ENCODE results near the gene UBE2E2. TPM values are rescaled to one million over a fixed set of nuclear protein-coding genes. Genes with fewer than 3 reads are reported as not detected.

Gene UBE2E2
- total RNA-seq (2014; rRNA removed; shearing (Covaris generic)) (29.0 and 31.9 TPM in 2 replicates), polyA plus RNA-seq (2016; fragmentation: Nextera tagmentation; extraction: Ambion mirVana) (70.2 and 75.4 TPM in 2 replicates)

DNA sequence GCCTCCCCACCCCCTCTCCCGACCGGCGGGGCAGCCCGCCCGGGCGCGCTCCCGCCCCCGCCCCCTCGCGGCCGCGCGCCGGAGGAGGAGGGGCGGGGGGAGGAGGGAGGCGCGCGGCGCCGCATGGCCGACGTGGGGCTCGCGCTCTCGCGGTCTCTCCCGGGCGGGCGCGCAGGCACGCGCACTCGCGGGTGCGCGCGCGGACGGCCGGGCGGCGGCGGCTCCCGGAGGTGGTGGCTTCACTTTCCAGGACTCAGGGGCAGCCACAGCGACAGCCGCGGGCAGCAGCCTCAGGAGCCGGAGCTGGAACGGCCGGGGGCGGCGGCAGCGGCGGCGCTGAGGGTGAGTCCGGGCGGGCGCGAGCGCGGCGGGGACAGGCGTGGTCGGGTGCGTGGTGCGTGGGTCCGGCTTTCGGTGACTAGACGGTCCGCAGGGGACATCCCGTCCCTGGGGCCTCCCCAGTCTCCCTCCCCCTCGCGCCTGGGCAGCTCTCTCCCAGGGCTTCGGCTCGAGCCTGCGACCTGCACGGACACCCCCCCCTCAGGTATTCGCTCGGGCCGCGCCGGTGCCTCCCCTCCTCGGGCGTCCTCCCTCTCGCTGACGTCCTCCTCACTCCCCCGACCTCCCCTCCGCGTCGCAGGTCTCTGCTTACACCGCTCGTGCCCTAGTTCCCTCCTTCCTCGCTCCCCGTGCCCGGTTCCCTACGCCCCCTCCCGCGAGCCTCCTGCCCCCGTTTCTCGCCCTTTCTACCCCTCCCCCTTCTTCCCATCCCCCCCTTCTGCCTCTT lies at the start of gene UBE2E2:
TSS of gene UBE2E2 (plus strand) at position 407 of the 787 bp plus-strand sequence.
- H4K20me1 ChIP-seq (ENCODE audit: insufficient read depth): 0 out of 2 replicates have a peak, but pooled peaks cover 3% of the 10 kb centered on the region
- H3K27me3 ChIP-seq (replicated peaks; ENCODE audit: insufficient read depth): no peaks in the 10 kb centered on the region
- DNase-seq: peak; percentile 87
- TF ChIP-seq EZH2 (IDR thresholded peaks at IDR 0.05; ENCODE audit: insufficient read depth, poor library complexity, severe bottlenecking) (no peak), EZH2phosphoT487 (IDR thresholded peaks at IDR 0.05; ENCODE audit: insufficient read depth, low read depth) (no peak)
- H3K36me3 ChIP-seq (ENCODE audit: low read depth): no peaks in the 10 kb centered on the region
- H3K79me2 ChIP-seq (ENCODE audit: insufficient read depth): peaks cover 41% of the 10 kb centered on the region
- H3K4me3 ChIP-seq: peak within 1 kb of the TSS; percentile 85
- peak within 1 kb of the TSS; percentile 90 for H3K4me2 ChIP-seq (ENCODE audit: unreplicated experiment)
- H3K9me2 ChIP-seq (ENCODE audit: insufficient read depth): no peaks in the 10 kb centered on the region
- H3K4me1 ChIP-seq (ENCODE audit: insufficient read depth): peaks cover 15% of the 10 kb centered on the region
- peak within 1 kb of the TSS; percentile 85 for H3K9ac ChIP-seq
- no peaks in the 10 kb centered on the region for H3K9me3 ChIP-seq (ENCODE audit: low read depth)
- in situ Hi-C loops (cut with MboI): no loop called here
- no peak within 1 kb of the TSS for H3K27ac ChIP-seq
- H2AFZ ChIP-seq: peak within 1 kb of the TSS; percentile 95
- 1% methylated on average over 89 of the region's 101 CpGs; no CpG with 5 or more reads in 1 of the 2 experiments for WGBS, 2 experiments (ENCODE audit: low coverage in 1 of 2, low lambda C conversion rate in 2 of 2, missing lambda C conversion rate in 2 of 2)
- H3F3A ChIP-seq (ENCODE audit: insufficient read depth): peaks cover 5% of the 10 kb centered on the region; the same call in 1 of the 2 replicates

DNA sequence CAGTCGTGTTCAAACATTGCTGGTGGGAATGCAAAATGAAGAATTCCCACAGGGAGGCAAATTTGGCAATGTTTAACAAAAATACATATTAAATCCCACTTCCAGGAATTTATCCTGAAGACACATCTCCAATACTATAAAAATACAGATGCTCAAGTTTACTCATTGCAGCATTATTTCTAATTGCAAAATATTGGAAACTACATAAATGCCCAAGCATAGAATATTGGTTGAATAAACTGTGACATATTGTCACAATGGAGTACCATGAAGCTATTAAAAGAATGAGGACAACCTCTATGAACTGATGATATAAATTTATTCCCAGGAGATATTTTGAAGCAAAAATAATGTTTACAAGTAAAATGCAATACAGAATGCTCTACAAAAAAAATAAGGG lies 49.7 kb upstream of the UBE2E2 start:
- TF ChIP-seq EZH2 (IDR thresholded peaks at IDR 0.05; ENCODE audit: insufficient read depth, poor library complexity, severe bottlenecking) (no peak), EZH2phosphoT487 (IDR thresholded peaks at IDR 0.05; ENCODE audit: insufficient read depth, low read depth) (no peak)

DNA sequence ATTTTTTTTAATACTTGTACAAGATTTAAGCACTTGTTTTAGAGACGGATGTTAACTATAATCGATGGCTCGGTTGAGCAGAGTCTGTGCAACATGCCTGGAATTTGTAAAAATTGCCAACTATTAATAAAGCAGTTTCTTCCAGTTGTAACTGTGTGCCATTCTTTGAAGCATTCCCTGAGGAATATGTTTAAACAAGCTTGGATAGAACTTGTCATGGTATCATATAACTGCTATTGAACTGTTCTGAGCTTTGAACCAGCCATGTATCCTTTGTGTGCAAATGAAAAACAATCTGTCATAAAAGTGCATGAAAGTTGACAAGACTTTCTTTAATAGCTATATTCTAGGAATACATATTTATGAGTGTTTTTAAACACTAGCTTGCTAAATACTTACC lies 45.8 kb upstream of the UBE2E2 start:
- DNase-seq: no peak
- Histone ChIP-seq H3F3A (ENCODE audit: insufficient read depth) (peaks cover 4% of the 10 kb centered on the region; the same call in 1 of the 2 replicates), H3K4me1 (ENCODE audit: insufficient read depth) (peaks cover 9% of the 10 kb centered on the region), H3K4me3 (no peak overlapping the region), H3K9ac (no peak overlapping the region), H3K79me2 (ENCODE audit: insufficient read depth) (no peaks in the 10 kb centered on the region), H3K36me3 (ENCODE audit: low read depth) (no peaks in the 10 kb centered on the region), H3K27me3 (replicated peaks; ENCODE audit: insufficient read depth) (no peaks in the 10 kb centered on the region), H3K9me2 (ENCODE audit: insufficient read depth) (no peaks in the 10 kb centered on the region), H4K20me1 (ENCODE audit: insufficient read depth) (no peaks in the 10 kb centered on the region), H3K9me3 (ENCODE audit: low read depth) (no peaks in the 10 kb centered on the region), H2AFZ (no peak overlapping the region), H3K27ac (no peak overlapping the region), H3K4me2 (ENCODE audit: unreplicated experiment) (no peak overlapping the region)
- in situ Hi-C loops (cut with MboI): no loop called here
- TF ChIP-seq EZH2phosphoT487 (IDR thresholded peaks at IDR 0.05; ENCODE audit: insufficient read depth, low read depth): no peak
- no peak for TF ChIP-seq EZH2 (IDR thresholded peaks at IDR 0.05; ENCODE audit: insufficient read depth, poor library complexity, severe bottlenecking)
- WGBS, 2 experiments (ENCODE audit: low coverage in 1 of 2, low lambda C conversion rate in 2 of 2, missing lambda C conversion rate in 2 of 2): 38 to 47% methylated on average over 3 of the region's 3 CpGs

More for the DNA sequence above, 49.7 kb upstream of the UBE2E2 start:
- H3K27ac ChIP-seq: no peak overlapping the region
- H2AFZ ChIP-seq: no peak overlapping the region
- WGBS, 2 experiments (ENCODE audit: low coverage in 1 of 2, low lambda C conversion rate in 2 of 2, missing lambda C conversion rate in 2 of 2): 71 to 86% methylated on average over 1 of the region's 1 CpG
- H3K27me3 ChIP-seq (replicated peaks; ENCODE audit: insufficient read depth): peaks cover 5% of the 10 kb centered on the region; the same call in 1 of the 2 replicates
- H3K4me3 ChIP-seq: no peak overlapping the region
- DNase-seq: no peak
- H3K4me2 ChIP-seq (ENCODE audit: unreplicated experiment): no peak overlapping the region
- H3K9me2 ChIP-seq (ENCODE audit: insufficient read depth): no peaks in the 10 kb centered on the region
- in situ Hi-C loops (cut with MboI): no loop called here
- no peaks in the 10 kb centered on the region for H3F3A ChIP-seq (ENCODE audit: insufficient read depth)
- no peaks in the 10 kb centered on the region for H3K4me1 ChIP-seq (ENCODE audit: insufficient read depth)
- H3K9me3 ChIP-seq (ENCODE audit: low read depth): no peaks in the 10 kb centered on the region
- no peaks in the 10 kb centered on the region for H4K20me1 ChIP-seq (ENCODE audit: insufficient read depth)
- H3K9ac ChIP-seq: no peak overlapping the region
- H3K79me2 ChIP-seq (ENCODE audit: insufficient read depth): no peaks in the 10 kb centered on the region
- no peaks in the 10 kb centered on the region for H3K36me3 ChIP-seq (ENCODE audit: low read depth)

DNA sequence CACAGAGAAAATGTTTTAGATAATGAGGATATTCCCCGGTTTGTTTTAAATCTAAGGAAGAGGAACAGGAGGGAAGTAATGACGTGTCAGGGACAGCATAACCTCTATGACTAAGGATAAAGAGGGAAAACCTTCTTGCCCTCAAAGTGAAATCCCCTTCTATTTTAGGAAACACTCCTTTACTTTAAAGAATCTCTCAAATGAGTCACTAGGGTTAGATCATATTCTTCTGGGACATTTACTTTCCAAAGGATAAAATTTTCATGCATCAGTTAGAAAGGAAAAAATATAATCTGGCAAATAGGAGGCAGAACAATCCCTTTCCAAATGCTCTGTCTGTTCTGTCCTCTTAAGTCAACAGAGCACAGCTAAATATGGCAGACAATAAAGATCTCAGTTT lies 43.2 kb upstream of the UBE2E2 start:
- in situ Hi-C loops (cut with MboI): no loop called here
- 0 out of 2 replicates have a peak, but pooled peaks cover under 1% of the 10 kb centered on the region for H3K27me3 ChIP-seq (replicated peaks; ENCODE audit: insufficient read depth)
- H3K4me3 ChIP-seq: no peak overlapping the region
- peaks cover 4% of the 10 kb centered on the region; the same call in 1 of the 2 replicates for H3F3A ChIP-seq (ENCODE audit: insufficient read depth)
- TF ChIP-seq EZH2phosphoT487 (IDR thresholded peaks at IDR 0.05; ENCODE audit: insufficient read depth, low read depth) (no peak), EZH2 (IDR thresholded peaks at IDR 0.05; ENCODE audit: insufficient read depth, poor library complexity, severe bottlenecking) (no peak)
- peak overlapping the region; percentile 19 for H3K4me2 ChIP-seq (ENCODE audit: unreplicated experiment)
- H3K9me2 ChIP-seq (ENCODE audit: insufficient read depth): no peaks in the 10 kb centered on the region
- H3K9ac ChIP-seq: no peak overlapping the region
- H2AFZ ChIP-seq: no peak overlapping the region
- no peaks in the 10 kb centered on the region for H3K9me3 ChIP-seq (ENCODE audit: low read depth)
- H3K27ac ChIP-seq: no peak overlapping the region
- H3K36me3 ChIP-seq (ENCODE audit: low read depth): no peaks in the 10 kb centered on the region
- H4K20me1 ChIP-seq (ENCODE audit: insufficient read depth): no peaks in the 10 kb centered on the region
- no peaks in the 10 kb centered on the region for H3K79me2 ChIP-seq (ENCODE audit: insufficient read depth)
- H3K4me1 ChIP-seq (ENCODE audit: insufficient read depth): peaks cover 9% of the 10 kb centered on the region
- 0% methylated on average over 2 of the region's 2 CpGs for WGBS, 2 experiments (ENCODE audit: low coverage in 1 of 2, low lambda C conversion rate in 2 of 2, missing lambda C conversion rate in 2 of 2)
- DNase-seq: peak; percentile 91
